Measurements from ENCODE around the gene SON.
"Not testable (repeated sequence)": the region's sequence is repeated elsewhere in the genome, so short reads cannot be mapped to it uniquely, and the experiment has no call there.

The SON gene

DNA sequence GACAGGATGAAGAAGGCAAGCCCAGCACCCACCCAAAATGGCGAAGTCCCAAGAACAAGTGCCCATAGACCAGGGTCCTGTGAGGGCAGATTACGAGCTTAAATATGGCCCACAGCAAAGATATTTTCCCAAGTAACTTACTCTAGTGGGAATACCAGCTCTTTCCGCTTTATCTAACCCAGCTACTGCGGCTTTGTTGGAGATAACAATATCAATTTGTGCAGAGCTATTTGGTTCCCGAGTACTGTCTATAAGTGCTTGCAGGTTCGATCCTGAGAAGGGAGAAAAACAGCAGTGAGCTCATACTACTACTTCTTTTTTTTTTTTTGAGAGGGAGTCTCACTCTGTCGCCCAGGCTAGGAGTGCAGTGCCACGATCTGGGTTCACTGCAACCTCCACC is 37.0 kb upstream of the SON start:
- Histone ChIP-seq H3K4me1 (ENCODE audit: control insufficient read depth, insufficient read depth, low read length) (no peaks in the 10 kb centered on the region), H3K4me3 (ENCODE audit: low read depth, low read length) (no peak overlapping the region), H3K9me3 (ENCODE audit: control insufficient read depth, insufficient read depth, low read depth, low read length) (no peaks in the 10 kb centered on the region), H3K27ac (ENCODE audit: extremely low read depth, low read depth, low read length) (no peak overlapping the region), H3K36me3 (ENCODE audit: control insufficient read depth in 2 of 2, insufficient read depth in 1 of 2, low read length in 2 of 2) (peaks cover 56 to 76% of the 10 kb centered on the region in 2 experiments)
- CTCF ChIA-PET, result interaction anchor here (1.2 kb wide), 1 partner anchor 100 kb away, joined by 3 read pairs; no protein-coding TSS in a partner anchor
- POLR2A ChIA-PET, result interaction anchor here (0.5 to 1.2 kb wide), 3 partner anchors 15 to 26 kb away, joined by 3 to 5 read pairs (median 3); partner anchors contain the start of genes DNAJC28 and TMEM50B
- TF ChIP-seq ZNF341 (tag by site-specific recombination; IDR thresholded peaks at IDR 0.05; ENCODE audit: low read depth) (no peak), BCL11B (tag by site-specific recombination; IDR thresholded peaks at IDR 0.05; ENCODE audit: low read depth) (no peak), ZNF664 (tag by site-specific recombination; IDR thresholded peaks at IDR 0.05) (no peak), ZBTB1 (tag by site-specific recombination; IDR thresholded peaks at IDR 0.05) (no peak), ZNF366 (tag by site-specific recombination; conservative IDR thresholded peaks at IDR 0.05) (no peak), FEZF1 (tag by site-specific recombination; IDR thresholded peaks at IDR 0.05) (no peak), ZNF16 (tag by site-specific recombination; IDR thresholded peaks at IDR 0.05; ENCODE audit: low read depth) (no peak), GLIS2 (tag by site-specific recombination; IDR thresholded peaks at IDR 0.05) (no peak), MZF1 (tag by site-specific recombination; IDR thresholded peaks at IDR 0.05; ENCODE audit: borderline replicate concordance) (no peak), KLF1 (tag by site-specific recombination; IDR thresholded peaks at IDR 0.05) (no peak), ZNF404 (tag by site-specific recombination; IDR thresholded peaks at IDR 0.05) (no peak), ZNF391 (tag by site-specific recombination; IDR thresholded peaks at IDR 0.05; ENCODE audit: borderline replicate concordance, low read depth) (no peak)
- TF ChIP-seq, protein P1, sequence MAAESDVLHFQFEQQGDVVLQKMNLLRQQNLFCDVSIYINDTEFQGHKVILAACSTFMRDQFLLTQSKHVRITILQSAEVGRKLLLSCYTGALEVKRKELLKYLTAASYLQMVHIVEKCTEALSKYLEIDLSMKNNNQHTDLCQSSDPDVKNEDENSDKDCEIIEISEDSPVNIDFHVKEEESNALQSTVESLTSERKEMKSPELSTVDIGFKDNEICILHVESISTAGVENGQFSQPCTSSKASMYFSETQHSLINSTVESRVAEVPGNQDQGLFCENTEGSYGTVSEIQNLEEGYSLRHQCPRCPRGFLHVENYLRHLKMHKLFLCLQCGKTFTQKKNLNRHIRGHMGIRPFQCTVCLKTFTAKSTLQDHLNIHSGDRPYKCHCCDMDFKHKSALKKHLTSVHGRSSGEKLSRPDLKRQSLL (tag by site-specific recombination; IDR thresholded peaks at IDR 0.05), result no peak
- TF ChIP-seq, protein P2, sequence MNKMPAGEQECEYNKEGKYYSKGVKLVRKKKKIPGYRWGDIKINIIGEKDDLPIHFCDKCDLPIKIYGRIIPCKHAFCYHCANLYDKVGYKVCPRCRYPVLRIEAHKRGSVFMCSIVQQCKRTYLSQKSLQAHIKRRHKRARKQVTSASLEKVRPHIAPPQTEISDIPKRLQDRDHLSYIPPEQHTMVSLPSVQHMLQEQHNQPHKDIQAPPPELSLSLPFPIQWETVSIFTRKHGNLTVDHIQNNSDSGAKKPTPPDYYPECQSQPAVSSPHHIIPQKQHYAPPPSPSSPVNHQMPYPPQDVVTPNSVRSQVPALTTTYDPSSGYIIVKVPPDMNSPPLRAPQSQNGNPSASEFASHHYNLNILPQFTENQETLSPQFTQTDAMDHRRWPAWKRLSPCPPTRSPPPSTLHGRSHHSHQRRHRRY (tag by site-specific recombination; IDR thresholded peaks at IDR 0.05), result no peak

DNA sequence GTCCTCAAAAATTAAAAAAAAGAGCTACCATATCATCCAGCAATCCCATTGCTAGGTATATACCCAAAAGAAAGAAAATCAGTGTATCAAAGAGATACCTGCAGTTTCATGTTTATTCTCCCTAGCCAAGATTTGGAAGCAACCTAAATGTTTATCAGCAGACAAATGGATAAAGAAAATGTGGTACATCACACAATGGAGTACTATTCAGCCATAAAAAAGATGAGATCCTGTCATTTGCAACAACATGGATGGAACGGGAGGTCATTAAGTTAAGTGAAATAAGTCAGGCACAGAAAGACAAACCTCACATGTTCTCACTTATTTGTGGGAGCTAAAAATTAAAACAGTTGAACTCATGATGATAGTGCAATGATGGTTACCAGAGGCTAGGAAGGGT is 35.8 kb upstream of the SON start:
- peaks cover 67 to 86% of the 10 kb centered on the region in 2 experiments for H3K36me3 ChIP-seq (ENCODE audit: control insufficient read depth in 2 of 2, insufficient read depth in 1 of 2, low read length in 2 of 2)
- H3K4me1 ChIP-seq (ENCODE audit: control insufficient read depth, insufficient read depth, low read length); POLR2A ChIA-PET; H3K27ac ChIP-seq (ENCODE audit: extremely low read depth, low read depth, low read length); H3K4me3 ChIP-seq (ENCODE audit: low read depth, low read length); H3K9me3 ChIP-seq (ENCODE audit: control insufficient read depth, insufficient read depth, low read depth, low read length): not testable (repeated sequence)
- CTCF ChIA-PET, result interaction anchor here (1.2 kb wide), 1 partner anchor 99 kb away, joined by 3 read pairs; no protein-coding TSS in a partner anchor
- TF ChIP-seq, protein P3, sequence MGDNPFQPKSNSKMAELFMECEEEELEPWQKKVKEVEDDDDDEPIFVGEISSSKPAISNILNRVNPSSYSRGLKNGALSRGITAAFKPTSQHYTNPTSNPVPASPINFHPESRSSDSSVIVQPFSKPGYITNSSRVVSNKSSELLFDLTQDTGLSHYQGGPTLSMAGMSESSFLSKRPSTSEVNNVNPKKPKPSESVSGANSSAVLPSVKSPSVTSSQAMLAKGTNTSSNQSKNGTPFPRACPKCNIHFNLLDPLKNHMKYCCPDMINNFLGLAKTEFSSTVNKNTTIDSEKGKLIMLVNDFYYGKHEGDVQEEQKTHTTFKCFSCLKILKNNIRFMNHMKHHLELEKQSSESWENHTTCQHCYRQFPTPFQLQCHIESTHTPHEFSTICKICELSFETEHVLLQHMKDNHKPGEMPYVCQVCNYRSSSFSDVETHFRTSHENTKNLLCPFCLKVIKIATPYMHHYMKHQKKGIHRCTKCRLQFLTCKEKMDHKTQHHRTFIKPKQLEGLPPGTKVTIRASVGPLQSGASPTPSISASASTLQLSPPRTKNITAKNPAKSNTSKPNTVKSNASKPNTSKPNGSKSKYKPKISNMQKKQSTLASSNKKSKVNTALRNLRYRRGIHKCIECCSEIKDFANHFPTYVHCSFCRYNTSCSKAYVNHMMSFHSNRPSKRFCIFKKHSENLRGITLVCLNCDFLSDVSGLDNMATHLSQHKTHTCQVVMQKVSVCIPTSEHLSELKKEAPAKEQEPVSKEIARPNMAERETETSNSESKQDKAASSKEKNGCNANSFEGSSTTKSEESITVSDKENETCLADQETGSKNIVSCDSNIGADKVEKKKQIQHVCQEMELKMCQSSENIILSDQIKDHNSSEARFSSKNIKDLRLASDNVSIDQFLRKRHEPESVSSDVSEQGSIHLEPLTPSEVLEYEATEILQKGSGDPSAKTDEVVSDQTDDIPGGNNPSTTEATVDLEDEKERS (tag by site-specific recombination; IDR thresholded peaks at IDR 0.05), result 0 out of 2 replicates have a peak, but pooled peaks have one; percentile 49
- peak; percentile 99 for TF ChIP-seq ZNF146 (tag by site-specific recombination; IDR thresholded peaks at IDR 0.05)
- TF ChIP-seq, protein P4, sequence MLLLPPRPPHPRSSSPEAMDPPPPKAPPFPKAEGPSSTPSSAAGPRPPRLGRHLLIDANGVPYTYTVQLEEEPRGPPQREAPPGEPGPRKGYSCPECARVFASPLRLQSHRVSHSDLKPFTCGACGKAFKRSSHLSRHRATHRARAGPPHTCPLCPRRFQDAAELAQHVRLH (tag by site-specific recombination; IDR thresholded peaks at IDR 0.05), result 0 out of 2 replicates have a peak, but pooled peaks have one; percentile 36

All from HEK293 (cell line).